ENCODE data around the gene LYSMD2.

Gene LYSMD2

GRCh38 chr15:51737522-51738305, at the start of gene LYSMD2:
Gene LYSMD2 (minus strand): TSS chr15:51737655. CDS start chr15:51737622, 33 bp downstream.
- DNase-seq, result peak; percentile 76

- peak; percentile 75 for DNase-seq
These were observed 49.7 kb upstream of the LYSMD2 start for GRCh38 chr15:51787130-51787529.

DNA sequence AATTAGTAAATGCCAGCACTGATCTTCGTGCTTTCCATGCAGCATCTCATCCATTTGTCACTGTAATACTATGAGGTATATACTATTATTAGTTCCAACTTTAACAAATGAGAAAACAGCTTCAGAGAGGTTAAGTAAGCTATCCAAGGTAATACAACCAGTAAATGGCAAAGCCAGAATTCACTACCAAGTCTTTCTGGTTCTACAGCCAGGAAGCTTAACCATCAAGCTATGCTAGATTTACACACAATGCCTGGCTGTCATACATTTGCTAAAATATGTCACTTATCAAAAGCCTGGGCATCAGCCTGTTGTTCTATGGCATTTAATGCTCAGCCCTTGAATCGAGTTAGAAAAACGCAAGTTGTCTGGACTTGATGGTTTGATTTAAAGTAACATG, 46.5 kb upstream of the LYSMD2 start:
- DNase-seq, result no peak

DNA sequence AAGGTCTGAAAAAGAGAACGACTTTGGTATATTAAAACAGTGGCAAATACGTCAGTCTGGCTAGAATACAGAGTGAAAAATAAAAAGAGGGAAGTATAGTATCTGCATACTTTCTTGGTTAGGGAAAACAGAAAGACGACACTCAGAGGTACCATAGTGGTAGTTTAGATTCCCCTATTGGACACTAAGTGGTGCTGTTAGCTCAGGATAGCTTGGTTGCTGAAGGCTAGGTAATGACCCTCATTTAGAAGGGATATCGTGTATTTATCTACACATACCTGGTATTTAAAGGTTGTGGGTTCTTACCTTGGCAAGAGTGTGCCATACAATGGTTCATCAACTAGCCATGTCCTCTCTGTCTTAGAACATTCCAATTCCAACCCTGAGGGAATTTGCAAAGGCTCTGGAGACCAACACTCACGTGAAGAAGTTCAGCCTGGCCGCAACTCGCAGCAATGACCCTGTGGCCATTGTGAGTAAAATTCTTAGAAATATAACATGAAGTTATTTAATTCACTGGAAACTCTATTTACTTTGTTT, 45.0 kb upstream of the LYSMD2 start:
- DNase-seq, result no peak

DNA sequence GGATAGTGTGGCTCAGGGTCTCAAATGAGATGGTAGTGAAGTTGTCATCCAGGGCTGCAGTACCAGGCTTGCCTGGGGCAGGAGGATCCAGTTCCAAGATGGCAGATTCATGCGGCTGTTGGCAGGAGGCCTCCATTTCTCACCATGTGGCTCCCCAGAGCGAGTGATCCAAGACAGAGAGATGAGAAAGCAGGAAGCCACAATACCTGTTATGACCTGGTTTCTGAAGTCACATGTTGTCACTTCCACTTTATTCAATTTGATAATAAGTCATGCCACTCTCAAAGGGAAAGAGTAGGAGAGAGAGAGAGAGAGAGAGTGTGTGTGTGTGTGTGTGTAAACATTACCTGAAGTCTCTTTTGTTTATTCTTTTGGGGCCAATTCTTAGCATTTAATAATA, 44.1 kb upstream of the LYSMD2 start:
- DNase-seq, result no peak

DNA sequence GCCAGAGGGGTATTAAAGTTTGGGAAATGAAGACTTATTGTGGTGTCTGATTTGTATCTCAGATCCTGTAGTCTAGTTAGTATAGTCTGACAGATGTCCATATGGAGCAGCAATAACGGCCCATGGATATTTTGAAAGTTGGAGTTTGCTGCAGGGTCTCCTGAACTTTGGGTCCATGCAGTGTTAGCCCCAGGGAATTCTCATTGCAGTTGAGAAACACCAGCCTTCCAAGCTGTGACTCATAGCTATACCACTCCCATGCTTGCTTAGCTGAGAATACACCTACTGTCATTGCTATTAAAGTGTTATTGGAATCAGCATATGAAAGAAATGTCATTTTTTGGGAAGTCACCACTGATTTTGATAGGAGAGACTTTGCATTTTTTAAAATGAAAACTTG, 43.2 kb upstream of the LYSMD2 start:
- no peak for DNase-seq

GRCh38 chr15:51776952-51777569, 39.6 kb upstream of the LYSMD2 start:
- peak; percentile 82 for DNase-seq

DNA sequence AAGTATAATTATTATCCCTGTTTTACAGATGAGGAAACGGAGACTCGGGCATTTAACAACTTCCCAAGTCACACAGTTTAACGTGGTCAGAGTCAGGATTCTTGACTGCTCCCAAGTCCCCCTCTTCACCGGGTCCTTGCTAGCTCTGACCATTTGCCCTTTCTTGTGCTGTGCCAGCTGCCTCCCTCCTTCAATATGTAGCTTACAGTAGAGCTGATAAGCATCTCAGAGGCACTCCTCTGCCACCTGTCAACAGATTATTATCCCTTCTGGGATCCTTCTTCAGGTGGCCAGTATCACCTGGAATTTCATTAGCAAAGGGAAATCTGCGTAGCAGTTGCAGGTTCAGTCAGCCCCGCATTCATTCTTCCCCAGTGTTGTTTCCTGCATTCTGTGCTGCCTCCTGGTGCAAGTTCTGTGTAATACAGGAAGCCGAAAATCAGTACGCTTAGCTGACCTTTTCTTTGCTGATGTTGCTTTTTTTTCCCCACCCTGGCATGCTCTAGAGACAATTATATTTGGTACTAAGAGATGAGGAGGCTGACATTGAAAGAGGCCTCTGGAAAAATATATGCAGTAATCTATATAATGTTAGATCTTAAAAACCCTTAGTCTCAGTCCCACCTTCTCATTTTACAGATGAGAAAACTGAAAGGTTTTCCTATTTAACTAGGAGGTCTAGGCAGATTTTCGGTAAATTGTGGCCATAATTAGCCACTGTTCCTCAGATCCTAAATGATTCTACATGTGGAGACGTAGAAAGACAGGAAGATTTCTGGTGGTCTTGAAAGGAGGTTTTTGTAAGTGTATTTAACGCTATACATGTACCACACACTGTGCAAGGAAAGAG, 38.7 kb upstream of the LYSMD2 start:
- DNase-seq, result peak; percentile 80

GRCh38 chr15:51774916-51775315, 37.5 kb upstream of the LYSMD2 start:
- DNase-seq, result no peak

- DNase-seq, result no peak
These were observed 34.3 kb upstream of the LYSMD2 start for GRCh38 chr15:51771773-51772172.

DNA sequence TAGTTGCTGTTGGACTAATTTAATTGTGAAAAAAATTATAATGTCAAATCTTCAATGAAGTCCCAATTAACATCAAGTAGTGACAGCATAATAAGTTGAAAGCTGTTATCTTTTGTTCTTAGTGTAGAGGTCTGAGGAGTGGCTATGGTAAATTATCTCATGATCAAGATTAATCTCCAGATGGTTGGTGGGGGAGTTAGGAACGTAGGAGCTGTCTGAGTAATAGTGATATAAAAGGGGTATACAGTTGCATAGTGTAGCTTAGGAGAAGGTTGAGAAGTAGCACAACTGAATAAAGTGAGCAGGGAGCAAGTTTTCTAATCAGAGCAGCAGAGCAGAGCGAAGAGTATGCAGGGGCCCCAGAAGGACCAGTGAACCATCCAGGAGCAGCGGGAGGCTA, 33.4 kb upstream of the LYSMD2 start:
- no peak for DNase-seq

DNA sequence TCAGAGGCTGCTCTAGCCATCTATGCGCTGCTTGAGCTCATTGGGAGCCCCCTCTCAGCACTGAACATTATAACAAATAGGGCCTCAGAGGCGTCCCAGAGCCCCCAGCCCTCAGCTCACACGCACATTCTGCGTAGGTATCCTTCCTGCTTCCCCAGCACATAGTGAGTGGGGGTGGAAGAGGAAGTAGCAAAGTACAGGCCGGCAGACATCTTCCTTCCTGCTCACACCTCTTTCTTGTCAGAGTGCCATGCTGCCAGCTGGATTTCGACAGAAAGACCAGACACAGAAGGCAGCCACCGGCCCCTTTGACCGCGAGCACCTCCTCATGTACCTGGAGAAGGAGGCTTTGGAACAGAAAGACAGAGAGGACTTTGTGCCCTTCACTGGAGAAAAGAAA, 30.6 kb upstream of the LYSMD2 start:
- DNase-seq, result no peak

DNA sequence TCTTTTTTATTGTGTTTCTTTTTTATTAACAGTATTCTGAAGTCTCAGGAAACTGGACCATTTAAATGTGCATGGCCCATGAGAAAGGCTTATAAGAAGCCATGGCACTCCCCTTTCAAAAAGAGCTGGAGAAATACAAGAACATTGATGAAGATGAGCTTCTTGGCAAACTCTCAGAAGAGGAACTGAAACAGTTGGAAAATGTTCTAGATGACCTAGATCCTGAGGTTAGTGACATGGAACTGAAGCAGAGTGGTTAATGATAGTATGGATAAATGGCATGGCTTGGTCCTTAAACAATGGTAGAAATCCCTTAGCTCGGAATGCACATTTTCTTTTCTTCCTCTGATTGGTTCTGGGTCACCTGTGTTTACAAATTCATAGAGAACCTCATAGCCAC, 28.9 kb upstream of the LYSMD2 start:
- no peak for DNase-seq

GRCh38 chr15:51765751-51766150, 28.3 kb upstream of the LYSMD2 start:
- DNase-seq, result no peak

GRCh38 chr15:51760805-51761204, 23.4 kb upstream of the LYSMD2 start:
- no peak for DNase-seq

DNA sequence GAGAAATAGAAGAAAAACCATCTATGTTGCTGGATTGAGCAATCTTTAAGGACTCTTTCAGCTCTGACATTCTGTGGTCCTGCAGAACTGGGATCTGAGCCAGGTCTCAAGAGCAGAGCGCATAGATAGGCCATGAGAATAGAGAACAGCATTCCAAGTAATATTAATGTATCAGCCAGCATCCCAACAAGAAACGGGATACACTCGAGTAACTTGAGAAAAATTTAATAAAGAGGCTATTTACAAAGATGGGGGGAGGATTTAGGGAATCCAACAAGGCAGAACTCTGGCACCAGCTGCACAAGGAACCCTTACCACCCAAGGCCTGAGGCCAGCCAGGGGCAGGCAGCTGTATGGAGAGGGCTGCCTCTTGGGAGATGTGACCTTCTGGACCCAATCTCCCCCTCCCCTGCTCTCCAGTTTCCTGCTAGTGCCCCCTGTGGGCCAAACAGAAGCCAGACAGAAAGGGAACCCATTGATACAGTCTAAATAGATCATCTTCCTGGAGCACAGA, 22.2 kb upstream of the LYSMD2 start:
- no peak for DNase-seq

DNA sequence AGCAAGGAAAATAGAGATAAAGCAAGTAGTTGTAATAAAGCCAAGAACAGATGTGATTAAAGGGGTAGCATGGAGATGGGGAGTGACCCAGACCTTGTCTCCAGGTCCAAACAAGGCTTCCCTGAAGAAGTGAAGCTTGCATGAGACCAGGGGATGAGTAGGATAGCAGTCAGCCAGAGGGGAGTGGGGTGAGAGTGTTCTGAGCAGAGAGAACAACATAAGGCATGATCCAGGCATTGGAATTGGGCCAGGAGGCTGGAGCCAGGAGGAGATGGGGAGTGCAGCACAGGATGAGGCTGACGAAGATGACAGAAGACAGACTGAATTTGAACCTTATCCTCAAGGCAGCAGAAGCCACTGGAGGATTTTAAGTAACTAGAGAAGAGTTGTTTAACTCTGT, 21.2 kb upstream of the LYSMD2 start:
- DNase-seq, result no peak

DNA sequence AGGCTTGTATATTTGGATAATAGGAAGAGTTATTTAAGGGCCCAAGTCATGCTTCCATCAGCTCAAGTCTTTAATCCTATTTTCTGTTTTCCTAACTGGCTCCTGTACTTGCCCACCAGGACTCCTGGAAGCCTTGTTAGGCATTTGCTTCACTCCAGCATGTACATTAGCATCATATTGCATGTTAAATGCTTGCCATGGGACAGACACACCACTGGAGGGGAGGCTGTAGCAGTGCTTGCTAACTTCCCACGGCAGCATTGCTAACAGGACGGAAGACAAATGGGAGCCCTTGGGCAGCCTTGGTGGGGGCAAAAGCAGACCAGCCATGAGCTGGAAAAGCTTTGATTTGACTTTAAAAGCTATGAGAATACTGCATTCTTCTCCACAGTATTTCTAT, 20.0 kb upstream of the LYSMD2 start:
- DNase-seq, result no peak

- no peak for DNase-seq
These were observed 19.0 kb upstream of the LYSMD2 start for GRCh38 chr15:51756482-51756881.

DNA sequence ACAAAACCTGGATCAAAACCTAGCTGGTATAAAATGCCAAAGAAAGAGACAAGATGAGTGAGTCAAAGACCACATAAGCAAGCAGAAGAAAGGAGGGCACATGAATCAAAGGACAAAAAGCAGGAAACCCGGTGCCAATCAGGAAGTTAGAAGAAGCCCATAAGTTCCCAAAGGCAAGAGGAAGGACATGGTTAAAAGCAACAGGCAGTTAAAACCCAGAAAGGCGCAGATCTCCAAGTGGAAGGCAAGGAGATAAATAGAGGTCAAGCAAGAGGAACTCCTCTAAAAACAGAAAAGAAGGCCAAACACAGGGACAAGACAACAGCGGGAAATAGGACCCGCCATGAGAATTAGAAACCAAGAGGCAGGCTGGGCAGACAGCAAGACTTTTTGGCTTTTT, 18.3 kb upstream of the LYSMD2 start:
- no peak for DNase-seq

- no peak for DNase-seq
These were observed 16.8 kb upstream of the LYSMD2 start for GRCh38 chr15:51754267-51754666.

GRCh38 chr15:51752888-51753287, 15.4 kb upstream of the LYSMD2 start:
- no peak for DNase-seq
